ENCODE data around the gene TEX44.

TEX44 gene

GRCh38 chr2:231602859-231603467 is 10.3 kb downstream of the TEX44 start:
- H3K36me3 ChIP-seq (ENCODE audit: control insufficient read depth in 1 of 2, insufficient read depth in 2 of 2, low read depth in 1 of 2, low read length in 2 of 2) = no peaks in the 10 kb centered on the region
- no peak overlapping the region for H3K23ac ChIP-seq (ENCODE audit: low read length in 2 of 2)
- no peak overlapping the region for H2AFZ ChIP-seq (ENCODE audit: low read depth, low read length)
- H2BK120ac ChIP-seq (ENCODE audit: low read depth, low read length) = no peak overlapping the region
- H3K4me2 ChIP-seq (ENCODE audit: low read length, poor library complexity, severe bottlenecking) = no peak overlapping the region
- peaks cover 24% of the 10 kb centered on the region for H3K4me1 ChIP-seq (ENCODE audit: control insufficient read depth, insufficient read depth, low read depth, low read length)
- no peak overlapping the region for H3K27ac ChIP-seq (ENCODE audit: low read length, poor library complexity, severe bottlenecking)
- H4K91ac ChIP-seq (ENCODE audit: low read length) = no peak overlapping the region
- no peak overlapping the region for H4K8ac ChIP-seq (ENCODE audit: low read length)
- H2BK12ac ChIP-seq (ENCODE audit: low read length in 2 of 2) = no peak overlapping the region
- no peak overlapping the region for H2BK5ac ChIP-seq (ENCODE audit: low read depth, low read length, poor library complexity, severe bottlenecking)
- H2AK5ac ChIP-seq (ENCODE audit: low read length, severe bottlenecking) = no peak overlapping the region
- peaks cover 1% of the 10 kb centered on the region for H3K79me1 ChIP-seq (replicated peaks; ENCODE audit: low read length, poor library complexity, severe bottlenecking)
- no peak for DNase-seq
- WGBS = 75% methylated on average over 6 of the region's 6 CpGs
- H3K14ac ChIP-seq (ENCODE audit: low read length in 2 of 2) = no peak overlapping the region
- H3K9me3 ChIP-seq (ENCODE audit: control insufficient read depth, low read length) = no peaks in the 10 kb centered on the region
- peak overlapping the region; percentile 98 for H3K9ac ChIP-seq (ENCODE audit: low read length)
- H3K27me3 ChIP-seq (ENCODE audit: control insufficient read depth in 1 of 2, insufficient read depth in 1 of 2, low read length in 2 of 2) = no peaks in the 10 kb centered on the region
- no peak overlapping the region for H3K18ac ChIP-seq (ENCODE audit: low read depth in 1 of 2, low read length in 2 of 2)
- H2BK15ac ChIP-seq (ENCODE audit: low read depth, poor library complexity, severe bottlenecking) = no peak overlapping the region
- H3K4me3 ChIP-seq (ENCODE audit: insufficient read depth in 1 of 2, low read depth in 1 of 2, low read length in 2 of 2) = no peak overlapping the region
- H3K4ac ChIP-seq (ENCODE audit: low read depth in 1 of 2, low read length in 2 of 2) = peak overlapping the region in 1 of 2 experiments; percentile 85

- H3K4me3 ChIP-seq (ENCODE audit: insufficient read depth in 1 of 2, low read depth in 1 of 2, low read length in 2 of 2) = peak overlapping the region; percentile 66 to 76
- peaks cover 24% of the 10 kb centered on the region for H3K4me1 ChIP-seq (ENCODE audit: control insufficient read depth, insufficient read depth, low read depth, low read length)
- peak overlapping the region in 1 of 2 experiments; percentile 14 for H3K23ac ChIP-seq (ENCODE audit: low read length in 2 of 2)
- no peak for DNase-seq
- H3K36me3 ChIP-seq (ENCODE audit: control insufficient read depth in 1 of 2, insufficient read depth in 2 of 2, low read depth in 1 of 2, low read length in 2 of 2) = no peaks in the 10 kb centered on the region
- peak overlapping the region; percentile 94 for H4K8ac ChIP-seq (ENCODE audit: low read length)
- peak overlapping the region; percentile 8 for H3K27ac ChIP-seq (ENCODE audit: low read length, poor library complexity, severe bottlenecking)
- H4K91ac ChIP-seq (ENCODE audit: low read length) = peak overlapping the region; percentile 92
- peak overlapping the region; percentile 98 for H3K9ac ChIP-seq (ENCODE audit: low read length)
- no peaks in the 10 kb centered on the region for H3K27me3 ChIP-seq (ENCODE audit: control insufficient read depth in 1 of 2, insufficient read depth in 1 of 2, low read length in 2 of 2)
- peak overlapping the region; percentile 98 for H2BK12ac ChIP-seq (ENCODE audit: low read length in 2 of 2)
- H3K4ac ChIP-seq (ENCODE audit: low read depth in 1 of 2, low read length in 2 of 2) = peak overlapping the region; percentile 76 to 91
- H2BK15ac ChIP-seq (ENCODE audit: low read depth, poor library complexity, severe bottlenecking) = peak overlapping the region; percentile 97
- peak overlapping the region; percentile 73 for H3K4me2 ChIP-seq (ENCODE audit: low read length, poor library complexity, severe bottlenecking)
- H2AFZ ChIP-seq (ENCODE audit: low read depth, low read length) = peak overlapping the region; percentile 88
- 23% methylated on average over 23 of the region's 40 CpGs for WGBS
- H3K18ac ChIP-seq (ENCODE audit: low read depth in 1 of 2, low read length in 2 of 2) = peak overlapping the region; percentile 94 to 96
- peak overlapping the region; percentile 76 for H2BK5ac ChIP-seq (ENCODE audit: low read depth, low read length, poor library complexity, severe bottlenecking)
- H3K14ac ChIP-seq (ENCODE audit: low read length in 2 of 2) = peak overlapping the region; percentile 2 to 87
- peaks cover 1% of the 10 kb centered on the region for H3K79me1 ChIP-seq (replicated peaks; ENCODE audit: low read length, poor library complexity, severe bottlenecking)
- H2BK120ac ChIP-seq (ENCODE audit: low read depth, low read length) = peak overlapping the region; percentile 71
- H2AK5ac ChIP-seq (ENCODE audit: low read length, severe bottlenecking) = peak overlapping the region; percentile 14
- no peaks in the 10 kb centered on the region for H3K9me3 ChIP-seq (ENCODE audit: control insufficient read depth, low read length)
Observed at GRCh38 chr2:231604101-231604684, 11.5 kb downstream of the TEX44 start.

GRCh38 chr2:231604685-231605606 is 12.3 kb downstream of the TEX44 start:
- Histone ChIP-seq H2BK120ac (ENCODE audit: low read depth, low read length) (peak overlapping the region; percentile 82), H2AK5ac (ENCODE audit: low read length, severe bottlenecking) (no peak overlapping the region)

More at GRCh38 chr2:231604685-231605606, 12.3 kb downstream of the TEX44 start:
- peak overlapping the region; percentile 94 for H4K8ac ChIP-seq (ENCODE audit: low read length)
- no peak overlapping the region for H2BK5ac ChIP-seq (ENCODE audit: low read depth, low read length, poor library complexity, severe bottlenecking)
- peaks cover 1% of the 10 kb centered on the region for H3K79me1 ChIP-seq (replicated peaks; ENCODE audit: low read length, poor library complexity, severe bottlenecking)
- H3K14ac ChIP-seq (ENCODE audit: low read length in 2 of 2) = peak overlapping the region in 1 of 2 experiments; percentile 13
- H3K9me3 ChIP-seq (ENCODE audit: control insufficient read depth, low read length) = no peaks in the 10 kb centered on the region
- H2BK15ac ChIP-seq (ENCODE audit: low read depth, poor library complexity, severe bottlenecking) = peak overlapping the region; percentile 55
- peak; percentile 99 for DNase-seq
- peak overlapping the region; percentile 80 to 86 for H3K4ac ChIP-seq (ENCODE audit: low read depth in 1 of 2, low read length in 2 of 2)
- H3K23ac ChIP-seq (ENCODE audit: low read length in 2 of 2) = no peak overlapping the region
- peak overlapping the region; percentile 98 for H3K9ac ChIP-seq (ENCODE audit: low read length)
- H3K4me3 ChIP-seq (ENCODE audit: insufficient read depth in 1 of 2, low read depth in 1 of 2, low read length in 2 of 2) = peak overlapping the region; percentile 66 to 76
- H2AFZ ChIP-seq (ENCODE audit: low read depth, low read length) = no peak overlapping the region
- H3K18ac ChIP-seq (ENCODE audit: low read depth in 1 of 2, low read length in 2 of 2) = peak overlapping the region; percentile 23 to 88
- H3K4me1 ChIP-seq (ENCODE audit: control insufficient read depth, insufficient read depth, low read depth, low read length) = peaks cover 24% of the 10 kb centered on the region
- peak overlapping the region; percentile 73 for H3K4me2 ChIP-seq (ENCODE audit: low read length, poor library complexity, severe bottlenecking)
- no peaks in the 10 kb centered on the region for H3K27me3 ChIP-seq (ENCODE audit: control insufficient read depth in 1 of 2, insufficient read depth in 1 of 2, low read length in 2 of 2)
- no peak overlapping the region for H3K27ac ChIP-seq (ENCODE audit: low read length, poor library complexity, severe bottlenecking)
- peak overlapping the region; percentile 79 for H4K91ac ChIP-seq (ENCODE audit: low read length)
- H3K36me3 ChIP-seq (ENCODE audit: control insufficient read depth in 1 of 2, insufficient read depth in 2 of 2, low read depth in 1 of 2, low read length in 2 of 2) = no peaks in the 10 kb centered on the region
- WGBS = 23% methylated on average over 46 of the region's 54 CpGs
- H2BK12ac ChIP-seq (ENCODE audit: low read length in 2 of 2) = peak overlapping the region; percentile 96 to 98
